Measurements from ENCODE around the gene C2CD2.
"Not testable (repeated sequence)": the region's sequence is repeated elsewhere in the genome, so short reads cannot be mapped to it uniquely, and the experiment has no call there.

C2CD2 gene

GRCh38 chr21:41955516-41955915 lies 1.7 kb upstream of the C2CD2 start:
- TF ChIP-seq TAF1 (IDR thresholded peaks at IDR 0.05; ENCODE audit: borderline replicate concordance, low read depth, low read length): no peak
- TF ChIP-seq POLR2AphosphoS5 (IDR thresholded peaks at IDR 0.05; ENCODE audit: low read depth, low read length): no peak
- no peak for TF ChIP-seq POLR2A (IDR thresholded peaks at IDR 0.05; ENCODE audit: low read depth, low read length)
- FAIRE-seq (peak; percentile 54), DNase-seq (ENCODE audit: insufficient read length) (no peak)

GRCh38 chr21:41954654-41955499 lies 1.1 kb upstream of the C2CD2 start:
- TF ChIP-seq TAF1 (IDR thresholded peaks at IDR 0.05; ENCODE audit: borderline replicate concordance, low read depth, low read length) (no peak), POLR2AphosphoS5 (IDR thresholded peaks at IDR 0.05; ENCODE audit: low read depth, low read length) (no peak; the same call in 1 of the 2 replicates), POLR2A (IDR thresholded peaks at IDR 0.05; ENCODE audit: low read depth, low read length) (no peak)
- FAIRE-seq (peak; percentile 95), DNase-seq (ENCODE audit: insufficient read length) (no peak)

GRCh38 chr21:41953249-41953830 lies 478 bp downstream of the C2CD2 start:
- FAIRE-seq (no peak), DNase-seq (ENCODE audit: insufficient read length) (no peak)
- no peak for TF ChIP-seq POLR2A (IDR thresholded peaks at IDR 0.05; ENCODE audit: low read depth, low read length)
- no peak for TF ChIP-seq TAF1 (IDR thresholded peaks at IDR 0.05; ENCODE audit: borderline replicate concordance, low read depth, low read length)
- no peak for TF ChIP-seq POLR2AphosphoS5 (IDR thresholded peaks at IDR 0.05; ENCODE audit: low read depth, low read length)

GRCh38 chr21:41952568-41953248 lies 1.1 kb downstream of the C2CD2 start:
- DNase-seq (ENCODE audit: insufficient read length): no peak

GRCh38 chr21:41951876-41952567 lies 1.8 kb downstream of the C2CD2 start:
- FAIRE-seq (peak; percentile 21), DNase-seq (ENCODE audit: insufficient read length) (no peak)
- TF ChIP-seq POLR2A (IDR thresholded peaks at IDR 0.05; ENCODE audit: low read depth, low read length) (no peak), POLR2AphosphoS5 (IDR thresholded peaks at IDR 0.05; ENCODE audit: low read depth, low read length) (no peak), TAF1 (IDR thresholded peaks at IDR 0.05; ENCODE audit: borderline replicate concordance, low read depth, low read length) (no peak)

More at GRCh38 chr21:41952568-41953248, 1.1 kb downstream of the C2CD2 start:
- TF ChIP-seq TAF1 (IDR thresholded peaks at IDR 0.05; ENCODE audit: borderline replicate concordance, low read depth, low read length) (no peak), POLR2A (IDR thresholded peaks at IDR 0.05; ENCODE audit: low read depth, low read length) (no peak), POLR2AphosphoS5 (IDR thresholded peaks at IDR 0.05; ENCODE audit: low read depth, low read length) (no peak)
- no peak for FAIRE-seq

- DNase-seq (ENCODE audit: insufficient read length) (no peak), FAIRE-seq (no peak)
- no peak for TF ChIP-seq POLR2A (IDR thresholded peaks at IDR 0.05; ENCODE audit: low read depth, low read length)
- TF ChIP-seq POLR2AphosphoS5 (IDR thresholded peaks at IDR 0.05; ENCODE audit: low read depth, low read length): no peak
- TF ChIP-seq TAF1 (IDR thresholded peaks at IDR 0.05; ENCODE audit: borderline replicate concordance, low read depth, low read length): no peak
Measured at GRCh38 chr21:41950941-41951351, 2.9 kb downstream of the C2CD2 start.

- not testable (repeated sequence) for FAIRE-seq; DNase-seq (ENCODE audit: insufficient read length)
Measured at GRCh38 chr21:41949631-41950030, 4.2 kb downstream of the C2CD2 start.

GRCh38 chr21:41948901-41949300 lies 4.9 kb downstream of the C2CD2 start:
- FAIRE-seq (no peak), DNase-seq (ENCODE audit: insufficient read length) (no peak)
- TF ChIP-seq TAF1 (IDR thresholded peaks at IDR 0.05; ENCODE audit: borderline replicate concordance, low read depth, low read length) (no peak), POLR2A (IDR thresholded peaks at IDR 0.05; ENCODE audit: low read depth, low read length) (no peak), POLR2AphosphoS5 (IDR thresholded peaks at IDR 0.05; ENCODE audit: low read depth, low read length) (no peak)

- no peak for FAIRE-seq
- DNase-seq (ENCODE audit: insufficient read length): no peak
- no peak for TF ChIP-seq TAF1 (IDR thresholded peaks at IDR 0.05; ENCODE audit: borderline replicate concordance, low read depth, low read length)
- no peak for TF ChIP-seq POLR2AphosphoS5 (IDR thresholded peaks at IDR 0.05; ENCODE audit: low read depth, low read length)
- TF ChIP-seq POLR2A (IDR thresholded peaks at IDR 0.05; ENCODE audit: low read depth, low read length): no peak
Measured at GRCh38 chr21:41948078-41948895, 5.5 kb downstream of the C2CD2 start.

- TF ChIP-seq TAF1 (IDR thresholded peaks at IDR 0.05; ENCODE audit: borderline replicate concordance, low read depth, low read length): no peak
- no peak for TF ChIP-seq POLR2A (IDR thresholded peaks at IDR 0.05; ENCODE audit: low read depth, low read length)
- TF ChIP-seq POLR2AphosphoS5 (IDR thresholded peaks at IDR 0.05; ENCODE audit: low read depth, low read length): no peak
- DNase-seq (ENCODE audit: insufficient read length) (no peak), FAIRE-seq (no peak)
Measured at GRCh38 chr21:41945982-41946381, 7.8 kb downstream of the C2CD2 start.

Measured in GM12892 (cell line).